WTC11 (cell line): ENCODE measurements around the gene MNDA. TPM values are rescaled to one million over a fixed set of nuclear protein-coding genes. Genes with fewer than 3 reads are reported as not detected.

Source experiments
- ATAC-seq: fragments of 200-7000 bp; cut with Tn5 transposase; 2 replicates; pipeline ENCODE4 v1.10.0; 2021; ENCODE audit warnings: mild to moderate bottlenecking, moderate library complexity
- Bru-seq: library from RNA; stranded (reverse); fragments of 400-500 nt; gene quantifications from one replicate; lab custom pipeline; 2021; lab: Mats Ljungman, UMichigan
- CTCF ChIA-PET: fragments of 300-600 bp; sonication (Branson Sonifier 250); formaldehyde crosslinking; loops from one replicate; lab custom pipeline; 2021; ENCODE audit warnings: antibody characterized with exemption; lab: Charles Lee
- POLR2A ChIA-PET: fragments of 350-600 bp; sonication (Branson Sonifier 250); formaldehyde crosslinking; loops from one replicate; lab custom pipeline; 2021; ENCODE audit warnings: antibody characterized with exemption; lab: Charles Lee
- DNase-seq: peaks from one replicate; pipeline ENCODE4 v3.0.0; 2021; ENCODE audit warnings: low spot score
- H3K27ac Mint-ChIP-seq: 2 replicates; pipeline ENCODE4 v1.8.0; 2021; ENCODE audit warnings: mixed read lengths
- H3K27me3 Mint-ChIP-seq: 2 replicates; pipeline ENCODE4 v1.8.0; 2021; ENCODE audit warnings: low read depth, mild to moderate bottlenecking, moderate library complexity, mixed read lengths
- H3K36me3 Mint-ChIP-seq: 2 replicates; pipeline ENCODE4 v1.8.0; 2021; ENCODE audit warnings: mixed read lengths
- H3K4me1 Mint-ChIP-seq: 2 replicates; pipeline ENCODE4 v1.8.0; 2022; ENCODE audit warnings: mixed read lengths
- H3K4me3 Mint-ChIP-seq: 2 replicates; pipeline ENCODE4 v1.8.0; 2021; ENCODE audit warnings: mild to moderate bottlenecking, moderate library complexity, mixed read lengths
- H3K9me3 Mint-ChIP-seq: 2 replicates; pipeline ENCODE4 v1.8.0; 2021; ENCODE audit warnings: mixed read lengths
- CTCF ChIP-seq: fragments of 200-600 bp; IDR thresholded peaks from 2 replicates; pipeline ENCODE4 v1.8.0; 2022; ENCODE audit warnings: antibody characterized with exemption
- FOXJ3 ChIP-seq: sonication (generic); formaldehyde crosslinking; IDR thresholded peaks from 2 replicates; pipeline ENCODE4 v1.9.0; 2021; ENCODE audit warnings: missing genetic modification reagents, mild to moderate bottlenecking, borderline replicate concordance
- FOXK1 ChIP-seq: sonication (generic); formaldehyde crosslinking; IDR thresholded peaks from 2 replicates; pipeline ENCODE4 v1.8.0; 2022; ENCODE audit warnings: mild to moderate bottlenecking, moderate library complexity, missing genetic modification reagents
- FOXP1 ChIP-seq: sonication (generic); formaldehyde crosslinking; IDR thresholded peaks from 2 replicates; pipeline ENCODE4 v1.8.0; 2022; ENCODE audit warnings: missing genetic modification reagents, mild to moderate bottlenecking, moderate library complexity, borderline replicate concordance
- GABPB1 ChIP-seq: sonication (generic); formaldehyde crosslinking; IDR thresholded peaks from 2 replicates; pipeline ENCODE4 v1.8.1; 2023; ENCODE audit warnings: mild to moderate bottlenecking, missing genetic modification reagents
- GRHL2 ChIP-seq: fragments of 250-450 bp; sonication (Bioruptor Pico); IDR thresholded peaks from 2 replicates; pipeline ENCODE4 v1.8.0; 2022; ENCODE audit warnings: mild to moderate bottlenecking, moderate library complexity; ENCODE audit not compliant: insufficient replicate concordance, severe bottlenecking
- GTF2I ChIP-seq: fragments of 250-450 bp; sonication (Bioruptor Pico); conservative IDR thresholded peaks from 2 replicates; pipeline ENCODE4 v1.4.0; 2021; ENCODE audit warnings: mild to moderate bottlenecking
- HMGXB4 ChIP-seq: sonication (generic); formaldehyde crosslinking; IDR thresholded peaks from 2 replicates; pipeline ENCODE4 v1.8.1; 2023; ENCODE audit warnings: mild to moderate bottlenecking, moderate library complexity, missing genetic modification reagents
- IRF2 ChIP-seq: sonication (generic); formaldehyde crosslinking; IDR thresholded peaks from 2 replicates; pipeline ENCODE4 v1.8.0; 2022; ENCODE audit warnings: low read depth, missing genetic modification reagents, borderline replicate concordance
- JUN ChIP-seq: sonication (generic); formaldehyde crosslinking; IDR thresholded peaks from 2 replicates; pipeline ENCODE4 v1.8.0; 2023; ENCODE audit warnings: mild to moderate bottlenecking, missing genetic modification reagents
- OVOL2 ChIP-seq: fragments of 250-450 bp; sonication (Bioruptor Pico); IDR thresholded peaks from 2 replicates; pipeline ENCODE4 v1.9.0; 2021; ENCODE audit warnings: mild to moderate bottlenecking, borderline replicate concordance
- RELA ChIP-seq: sonication (generic); formaldehyde crosslinking; IDR thresholded peaks from 2 replicates; pipeline ENCODE4 v1.8.1; 2022; ENCODE audit warnings: missing genetic modification reagents, mild to moderate bottlenecking, borderline replicate concordance
- RORB ChIP-seq: fragments of 250-450 bp; sonication (Bioruptor Pico); IDR thresholded peaks from 2 replicates; pipeline ENCODE4 v1.9.0; 2021; ENCODE audit warnings: mild to moderate bottlenecking
- SP1 ChIP-seq: sonication (generic); formaldehyde crosslinking; conservative IDR thresholded peaks from 2 replicates; pipeline ENCODE4 v1.8.1; 2022; ENCODE audit warnings: missing genetic modification reagents
- TCF7 ChIP-seq: sonication (generic); formaldehyde crosslinking; IDR thresholded peaks from 2 replicates; pipeline ENCODE4 v1.8.0; 2022; ENCODE audit warnings: mild to moderate bottlenecking, low read depth, missing genetic modification reagents, moderate library complexity
- TEAD4 ChIP-seq: sonication (generic); formaldehyde crosslinking; IDR thresholded peaks from 2 replicates; pipeline ENCODE4 v1.8.0; 2022; ENCODE audit warnings: mild to moderate bottlenecking, missing genetic modification reagents
- ZNF138 ChIP-seq: sonication (generic); formaldehyde crosslinking; conservative IDR thresholded peaks from 2 replicates; pipeline ENCODE4 v1.8.1; 2022; ENCODE audit warnings: mild to moderate bottlenecking, moderate library complexity, missing genetic modification reagents
- long read RNA-seq, 3 experiments: library from RNA in 1 of 3; library from capped mRNA in 1 of 3; library from polyadenylated mRNA in 1 of 3; unstranded in 2 of 3; stranded (forward) in 1 of 3; transcript quantifications; one replicate each; pipeline ENCODE4 v2.0.0, GENCODE V29; 2021
- total RNA-seq: library from RNA; stranded (reverse); gene quantifications from 3 replicates; pipeline ENCODE4 v1.2.3, GENCODE V29; 2021
- TF ChIP-seq, protein P1 (sequence below): fragments of 250-450 bp; sonication (Bioruptor Pico); conservative IDR thresholded peaks from 2 replicates; pipeline ENCODE4 v1.9.0; 2021; ENCODE audit warnings: mild to moderate bottlenecking
- TF ChIP-seq, protein P2 (sequence below): sonication (generic); formaldehyde crosslinking; IDR thresholded peaks from 2 replicates; pipeline ENCODE4 v1.8.1; 2022; ENCODE audit warnings: mild to moderate bottlenecking, missing genetic modification reagents, moderate library complexity, borderline replicate concordance
- TF ChIP-seq, protein P3 (sequence below): sonication (generic); formaldehyde crosslinking; IDR thresholded peaks from 2 replicates; pipeline ENCODE4 v1.8.1; 2022; ENCODE audit warnings: low read depth, mild to moderate bottlenecking, moderate library complexity, missing genetic modification reagents, borderline replicate concordance

MNDA gene
- 0.09 TPM in 1 of 3 replicates, not detected in the others for total RNA-seq
- not detected for Bru-seq, nascent RNA
- long read RNA-seq, experiment 1: 0 reads
- long read RNA-seq, experiment 2: 0 reads
- long read RNA-seq, experiment 3: 0 reads

DNA sequence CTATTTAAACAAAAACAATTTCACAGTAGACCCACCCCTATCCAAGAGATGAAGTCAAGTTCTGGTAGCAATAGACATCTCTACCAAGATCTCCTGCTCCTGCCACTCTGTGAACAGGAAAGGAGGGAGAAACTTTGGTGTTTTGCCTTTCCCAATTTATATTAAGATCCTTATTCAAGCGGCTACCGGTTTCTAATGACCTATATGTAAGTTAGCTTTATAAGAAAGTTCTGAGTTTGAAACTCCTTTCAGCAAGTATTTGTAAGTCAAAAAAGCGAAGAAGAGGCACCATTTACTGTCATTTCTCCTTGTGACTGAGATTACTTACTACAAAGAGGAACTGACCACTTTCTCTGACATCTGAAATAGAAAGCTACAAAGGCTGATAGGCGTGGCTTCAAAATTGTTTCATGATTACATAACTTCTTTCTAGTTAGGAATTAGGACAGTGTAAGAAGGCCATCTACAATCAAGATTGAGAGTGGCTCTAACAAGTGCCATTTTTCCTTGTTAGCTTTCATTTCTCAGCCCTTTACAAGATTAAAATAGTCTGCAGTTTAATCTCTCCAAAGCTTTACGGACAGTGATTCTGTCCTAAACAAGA, at the start of gene MNDA:
MNDA (plus strand) TSS at position 448 of the 604 bp plus-strand sequence. CDS start 10,803 bp downstream, outside the sequence.
- CTCF ChIA-PET: no interaction called here
- no peak for ATAC-seq
- POLR2A ChIA-PET: no interaction called here
- no peaks in the 10 kb centered on the region for H3K4me1 Mint-ChIP-seq
- TF ChIP-seq GABPB1 (CRISPR knock-in tag) (no peak), TCF7 (CRISPR knock-in tag) (no peak), SP1 (no peak), FOXP1 (no peak), GTF2I (no peak), ZNF138 (no peak), HMGXB4 (no peak), IRF2 (no peak), OVOL2 (CRISPR knock-in tag) (no peak), GRHL2 (no peak), FOXK1 (CRISPR knock-in tag) (no peak), FOXJ3 (CRISPR knock-in tag) (no peak), RELA (CRISPR knock-in tag) (no peak), JUN (CRISPR knock-in tag) (no peak), TEAD4 (CRISPR knock-in tag) (no peak)
- TF ChIP-seq, protein P1, sequence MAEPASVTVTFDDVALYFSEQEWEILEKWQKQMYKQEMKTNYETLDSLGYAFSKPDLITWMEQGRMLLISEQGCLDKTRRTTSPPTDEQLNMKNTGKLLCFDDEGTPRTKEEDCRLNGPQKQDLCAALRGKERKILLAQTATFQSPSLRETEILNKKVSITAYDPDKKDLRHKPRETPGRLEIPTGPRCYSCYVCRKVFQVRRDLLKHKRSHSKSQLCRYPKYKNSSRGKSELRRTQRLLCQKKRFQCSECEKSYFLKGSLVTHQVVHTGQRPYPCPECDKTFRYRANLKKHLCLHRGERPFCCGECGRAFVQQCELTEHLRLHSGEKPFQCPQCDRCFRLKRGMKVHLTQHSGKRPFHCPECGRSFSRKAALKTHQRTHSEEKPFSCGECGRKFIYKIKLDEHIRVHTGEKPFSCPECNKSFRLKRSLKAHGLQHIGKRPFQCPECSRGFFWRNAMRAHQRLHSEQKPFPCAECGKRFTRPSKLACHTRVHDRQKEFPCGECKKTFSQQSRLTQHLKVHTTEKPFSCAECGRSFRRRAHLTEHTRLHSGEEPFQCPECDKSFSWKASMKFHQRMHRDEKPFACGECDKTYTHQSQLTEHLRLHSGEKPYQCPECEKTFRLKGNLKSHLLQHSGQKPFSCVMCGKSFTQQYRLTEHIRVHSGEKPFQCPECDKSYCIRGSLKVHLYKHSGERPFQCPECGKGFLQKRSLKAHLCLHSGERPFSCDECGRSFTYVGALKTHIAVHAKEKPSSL (CRISPR knock-in tag): no peak
- TF ChIP-seq, protein P2, sequence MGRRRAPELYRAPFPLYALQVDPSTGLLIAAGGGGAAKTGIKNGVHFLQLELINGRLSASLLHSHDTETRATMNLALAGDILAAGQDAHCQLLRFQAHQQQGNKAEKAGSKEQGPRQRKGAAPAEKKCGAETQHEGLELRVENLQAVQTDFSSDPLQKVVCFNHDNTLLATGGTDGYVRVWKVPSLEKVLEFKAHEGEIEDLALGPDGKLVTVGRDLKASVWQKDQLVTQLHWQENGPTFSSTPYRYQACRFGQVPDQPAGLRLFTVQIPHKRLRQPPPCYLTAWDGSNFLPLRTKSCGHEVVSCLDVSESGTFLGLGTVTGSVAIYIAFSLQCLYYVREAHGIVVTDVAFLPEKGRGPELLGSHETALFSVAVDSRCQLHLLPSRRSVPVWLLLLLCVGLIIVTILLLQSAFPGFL: no peak
- TF ChIP-seq, protein P3, sequence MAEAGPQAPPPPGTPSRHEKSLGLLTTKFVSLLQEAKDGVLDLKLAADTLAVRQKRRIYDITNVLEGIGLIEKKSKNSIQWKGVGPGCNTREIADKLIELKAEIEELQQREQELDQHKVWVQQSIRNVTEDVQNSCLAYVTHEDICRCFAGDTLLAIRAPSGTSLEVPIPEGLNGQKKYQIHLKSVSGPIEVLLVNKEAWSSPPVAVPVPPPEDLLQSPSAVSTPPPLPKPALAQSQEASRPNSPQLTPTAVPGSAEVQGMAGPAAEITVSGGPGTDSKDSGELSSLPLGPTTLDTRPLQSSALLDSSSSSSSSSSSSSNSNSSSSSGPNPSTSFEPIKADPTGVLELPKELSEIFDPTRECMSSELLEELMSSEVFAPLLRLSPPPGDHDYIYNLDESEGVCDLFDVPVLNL (CRISPR knock-in tag): no peak
- TF ChIP-seq, all 79 proteins: peak for 0
- Mint-ChIP-seq H3K9me3 (peaks cover 43% of the 10 kb centered on the region), H3K36me3 (peaks cover 31% of the 10 kb centered on the region), H3K4me3 (no peak within 1 kb of the TSS), H3K27ac (no peak within 1 kb of the TSS), H3K27me3 (peaks cover 3% of the 10 kb centered on the region; the same call in 1 of the 2 replicates)
- no peak for DNase-seq

DNA sequence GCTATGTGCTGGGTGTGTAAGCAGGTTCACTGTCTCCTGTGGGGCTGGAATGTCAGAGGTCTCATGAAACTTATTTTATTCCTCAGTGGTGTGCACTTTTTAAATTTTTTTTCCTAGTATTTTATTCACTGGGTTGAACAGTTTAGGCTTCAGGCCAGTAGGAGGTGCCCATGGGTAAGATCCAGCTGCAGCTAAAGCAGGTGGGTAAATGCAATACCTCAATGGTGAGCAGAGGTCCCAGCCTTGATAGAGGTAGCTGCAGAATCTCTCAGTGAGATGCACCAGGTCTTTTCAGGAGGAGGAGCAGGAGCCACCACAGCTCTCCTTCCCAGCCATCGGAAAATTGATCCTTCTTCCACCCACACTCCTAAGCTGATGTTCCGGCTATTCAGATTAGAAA, 37.5 kb upstream of the MNDA start:
- DNase-seq: peak; percentile 58
- no peak overlapping the region for H3K4me3 Mint-ChIP-seq
- H3K9me3 Mint-ChIP-seq: no peaks in the 10 kb centered on the region; the same call in 1 of the 2 replicates
- POLR2A ChIA-PET: no interaction called here
- no peaks in the 10 kb centered on the region for H3K27me3 Mint-ChIP-seq
- TF ChIP-seq CTCF (peak; percentile 38; the same call in 1 of the 2 replicates), RORB (CRISPR knock-in tag) (no peak)
- H3K36me3 Mint-ChIP-seq: no peaks in the 10 kb centered on the region
- ATAC-seq: peak; percentile 95
- CTCF ChIA-PET: interaction anchor here (0.5 to 2.4 kb wide), 12 partner anchors 13 to 337 kb away, joined by 3 to 12 read pairs (median 4); no protein-coding TSS in a partner anchor
- H3K4me1 Mint-ChIP-seq: peaks cover 12% of the 10 kb centered on the region
- no peak overlapping the region for H3K27ac Mint-ChIP-seq
